HepG2 (cell line): ENCODE results near the gene MPC2.
"Not testable (repeated sequence)": the region's sequence is repeated elsewhere in the genome, so short reads cannot be mapped to it uniquely, and the experiment has no call there.

Experiments
- EP300 ChIP-seq, 3 experiments: sonication (generic) in 1 of 3; formaldehyde crosslinking in 1 of 3; IDR thresholded peaks; 2 replicates each; pipeline versions ENCODE4 v1.5.1 to v1.6.1; 2011 to 2020; ENCODE audit warnings: low read depth in 2 of 3, low read length in 2 of 3, borderline replicate concordance in 1 of 3, improper control_type of control experiment in 1 of 3, mild to moderate bottlenecking in 1 of 3, missing genetic modification reagents in 1 of 3, moderate library complexity in 1 of 3
- HOXA7 ChIP-seq: sonication (generic); formaldehyde crosslinking; IDR thresholded peaks from 2 replicates; pipeline ENCODE4 v1.8.1; 2022; ENCODE audit warnings: mild to moderate bottlenecking, missing genetic modification reagents, moderate library complexity
- POLR2A ChIP-seq, 2 experiments: IDR thresholded peaks; 2 replicates each; pipeline ENCODE4 v1.6.1; 2011; ENCODE audit warnings: low read depth in 2 of 2, low read length in 2 of 2, mild to moderate bottlenecking in 1 of 2, moderate library complexity in 1 of 2; ENCODE audit not compliant: insufficient read depth in 1 of 2

DNA sequence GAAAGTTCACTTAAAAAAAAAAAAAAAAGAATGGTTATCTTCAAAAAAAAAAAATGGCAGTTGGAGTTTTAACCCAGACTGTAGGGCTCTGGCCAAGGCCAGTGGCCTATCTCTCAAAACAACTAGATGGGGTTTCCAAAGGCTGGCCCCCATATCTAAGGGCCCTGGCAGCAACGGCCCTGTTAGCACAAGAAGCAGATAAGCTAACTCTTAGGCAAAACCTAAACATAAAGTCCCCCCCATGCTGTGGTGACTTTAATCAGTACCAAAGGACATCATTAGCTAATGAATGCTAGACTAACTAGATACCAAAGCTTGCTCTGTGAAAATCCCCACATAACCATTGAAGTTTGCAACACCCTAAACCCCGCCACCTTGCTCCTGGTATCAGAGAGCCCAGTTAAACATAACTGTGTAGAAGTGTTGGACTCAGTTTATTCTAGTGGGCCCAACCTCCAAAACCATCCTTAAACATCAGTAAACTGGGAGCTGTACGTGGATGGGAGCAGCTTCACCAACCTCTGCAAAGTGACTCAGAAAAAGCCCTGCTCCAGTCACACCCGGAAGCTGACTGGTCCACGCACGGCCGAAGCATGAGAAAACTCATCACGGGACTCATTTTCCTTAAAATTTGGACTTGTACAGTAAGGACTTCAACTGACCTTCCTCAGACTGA lies 70.0 kb downstream of the MPC2 start:
- not testable (repeated sequence) for TF ChIP-seq EP300 (IDR thresholded peaks at IDR 0.05; ENCODE audit: low read depth in 2 of 2, low read length in 2 of 2); EP300 (CRISPR knock-in tag; IDR thresholded peaks at IDR 0.05; ENCODE audit: borderline replicate concordance); HOXA7 (CRISPR knock-in tag); POLR2A (IDR thresholded peaks at IDR 0.05; ENCODE audit: insufficient read depth in 1 of 2, low read depth in 2 of 2, low read length in 2 of 2)
